ENCODE data around the gene NYNRIN. TPM values are rescaled to one million over a fixed set of nuclear protein-coding genes. Genes with fewer than 3 reads are reported as not detected.

The NYNRIN gene
- polyA plus RNA-seq, 1 donor from 2014 or later = 5.7 TPM

DNA sequence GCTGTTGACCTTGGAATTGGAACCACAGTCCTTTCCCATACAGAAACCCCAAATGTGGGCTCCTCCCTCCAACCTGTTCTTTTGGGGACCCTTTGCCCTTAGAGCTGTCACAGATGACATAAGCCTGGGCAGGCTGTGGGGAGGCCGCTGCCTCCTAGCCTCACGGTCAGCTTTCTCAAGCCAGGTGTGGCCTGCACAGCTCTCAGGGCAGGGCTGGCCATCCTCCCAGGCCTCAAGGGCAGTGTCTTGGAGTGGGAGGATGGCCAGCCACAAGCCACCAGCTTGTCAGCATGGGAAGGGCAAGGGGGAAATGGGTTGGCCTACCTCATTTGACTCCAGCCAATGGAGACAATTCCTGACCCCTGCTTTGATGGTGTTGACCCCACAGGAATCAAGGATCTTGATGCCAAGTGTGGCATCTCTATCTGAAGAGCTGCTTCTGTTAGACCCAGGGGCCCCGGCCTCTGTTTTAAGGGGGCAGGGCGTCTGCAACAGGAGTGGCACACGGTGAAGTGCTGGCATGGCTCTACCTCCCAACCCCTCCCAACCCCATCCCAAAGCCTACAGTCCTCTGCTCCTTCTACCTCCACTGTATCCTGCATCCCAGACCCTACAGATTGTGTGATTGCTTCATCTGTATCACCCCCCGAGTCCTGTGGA lies 19.2 kb downstream of the NYNRIN start:
- Histone ChIP-seq H3K9me2 (ENCODE audit: insufficient read depth, low read length) (no peaks in the 10 kb centered on the region), H3K4me2 (ENCODE audit: low read length) (no peak overlapping the region), H3K4me3 (ENCODE audit: low read length) (no peak overlapping the region), H4K20me1 (ENCODE audit: insufficient read depth) (no peaks in the 10 kb centered on the region), H3F3A (ENCODE audit: insufficient read depth, low read length, poor library complexity, severe bottlenecking) (no peaks in the 10 kb centered on the region), H3K36me3 (ENCODE audit: insufficient read depth, low read length) (no peaks in the 10 kb centered on the region), H3K27ac (ENCODE audit: low read length) (no peak overlapping the region), H3K9ac (ENCODE audit: low read length) (no peak overlapping the region), H3K79me2 (replicated peaks; ENCODE audit: insufficient read depth, low read length) (no peaks in the 10 kb centered on the region), H3K9me3 (ENCODE audit: low read length) (no peaks in the 10 kb centered on the region), H2AFZ (ENCODE audit: low read depth, low read length) (no peak overlapping the region), H3K27me3 (ENCODE audit: insufficient read depth, low read depth, low read length) (no peaks in the 10 kb centered on the region)
- TF ChIP-seq EP300 (conservative IDR thresholded peaks at IDR 0.05; ENCODE audit: poor library complexity, severe bottlenecking) (no peak), EZH2 (IDR thresholded peaks at IDR 0.05; ENCODE audit: borderline replicate concordance, insufficient read depth, low read length, poor library complexity, severe bottlenecking) (no peak), MXI1 (conservative IDR thresholded peaks at IDR 0.05; ENCODE audit: poor library complexity, severe bottlenecking) (no peak), TAF1 (IDR thresholded peaks at IDR 0.05; ENCODE audit: low read depth) (no peak), SMC3 (conservative IDR thresholded peaks at IDR 0.05; ENCODE audit: poor library complexity) (no peak), POLR2AphosphoS5 (IDR thresholded peaks at IDR 0.05) (no peak), RAD21 (conservative IDR thresholded peaks at IDR 0.05) (no peak)
- TF ChIP-seq, protein P1, sequence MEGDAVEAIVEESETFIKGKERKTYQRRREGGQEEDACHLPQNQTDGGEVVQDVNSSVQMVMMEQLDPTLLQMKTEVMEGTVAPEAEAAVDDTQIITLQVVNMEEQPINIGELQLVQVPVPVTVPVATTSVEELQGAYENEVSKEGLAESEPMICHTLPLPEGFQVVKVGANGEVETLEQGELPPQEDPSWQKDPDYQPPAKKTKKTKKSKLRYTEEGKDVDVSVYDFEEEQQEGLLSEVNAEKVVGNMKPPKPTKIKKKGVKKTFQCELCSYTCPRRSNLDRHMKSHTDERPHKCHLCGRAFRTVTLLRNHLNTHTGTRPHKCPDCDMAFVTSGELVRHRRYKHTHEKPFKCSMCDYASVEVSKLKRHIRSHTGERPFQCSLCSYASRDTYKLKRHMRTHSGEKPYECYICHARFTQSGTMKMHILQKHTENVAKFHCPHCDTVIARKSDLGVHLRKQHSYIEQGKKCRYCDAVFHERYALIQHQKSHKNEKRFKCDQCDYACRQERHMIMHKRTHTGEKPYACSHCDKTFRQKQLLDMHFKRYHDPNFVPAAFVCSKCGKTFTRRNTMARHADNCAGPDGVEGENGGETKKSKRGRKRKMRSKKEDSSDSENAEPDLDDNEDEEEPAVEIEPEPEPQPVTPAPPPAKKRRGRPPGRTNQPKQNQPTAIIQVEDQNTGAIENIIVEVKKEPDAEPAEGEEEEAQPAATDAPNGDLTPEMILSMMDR (IDR thresholded peaks at IDR 0.05; ENCODE audit: poor library complexity, severe bottlenecking) = no peak
- TF ChIP-seq, protein P2, sequence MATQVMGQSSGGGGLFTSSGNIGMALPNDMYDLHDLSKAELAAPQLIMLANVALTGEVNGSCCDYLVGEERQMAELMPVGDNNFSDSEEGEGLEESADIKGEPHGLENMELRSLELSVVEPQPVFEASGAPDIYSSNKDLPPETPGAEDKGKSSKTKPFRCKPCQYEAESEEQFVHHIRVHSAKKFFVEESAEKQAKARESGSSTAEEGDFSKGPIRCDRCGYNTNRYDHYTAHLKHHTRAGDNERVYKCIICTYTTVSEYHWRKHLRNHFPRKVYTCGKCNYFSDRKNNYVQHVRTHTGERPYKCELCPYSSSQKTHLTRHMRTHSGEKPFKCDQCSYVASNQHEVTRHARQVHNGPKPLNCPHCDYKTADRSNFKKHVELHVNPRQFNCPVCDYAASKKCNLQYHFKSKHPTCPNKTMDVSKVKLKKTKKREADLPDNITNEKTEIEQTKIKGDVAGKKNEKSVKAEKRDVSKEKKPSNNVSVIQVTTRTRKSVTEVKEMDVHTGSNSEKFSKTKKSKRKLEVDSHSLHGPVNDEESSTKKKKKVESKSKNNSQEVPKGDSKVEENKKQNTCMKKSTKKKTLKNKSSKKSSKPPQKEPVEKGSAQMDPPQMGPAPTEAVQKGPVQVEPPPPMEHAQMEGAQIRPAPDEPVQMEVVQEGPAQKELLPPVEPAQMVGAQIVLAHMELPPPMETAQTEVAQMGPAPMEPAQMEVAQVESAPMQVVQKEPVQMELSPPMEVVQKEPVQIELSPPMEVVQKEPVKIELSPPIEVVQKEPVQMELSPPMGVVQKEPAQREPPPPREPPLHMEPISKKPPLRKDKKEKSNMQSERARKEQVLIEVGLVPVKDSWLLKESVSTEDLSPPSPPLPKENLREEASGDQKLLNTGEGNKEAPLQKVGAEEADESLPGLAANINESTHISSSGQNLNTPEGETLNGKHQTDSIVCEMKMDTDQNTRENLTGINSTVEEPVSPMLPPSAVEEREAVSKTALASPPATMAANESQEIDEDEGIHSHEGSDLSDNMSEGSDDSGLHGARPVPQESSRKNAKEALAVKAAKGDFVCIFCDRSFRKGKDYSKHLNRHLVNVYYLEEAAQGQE (IDR thresholded peaks at IDR 0.05; ENCODE audit: borderline replicate concordance) = no peak

DNA sequence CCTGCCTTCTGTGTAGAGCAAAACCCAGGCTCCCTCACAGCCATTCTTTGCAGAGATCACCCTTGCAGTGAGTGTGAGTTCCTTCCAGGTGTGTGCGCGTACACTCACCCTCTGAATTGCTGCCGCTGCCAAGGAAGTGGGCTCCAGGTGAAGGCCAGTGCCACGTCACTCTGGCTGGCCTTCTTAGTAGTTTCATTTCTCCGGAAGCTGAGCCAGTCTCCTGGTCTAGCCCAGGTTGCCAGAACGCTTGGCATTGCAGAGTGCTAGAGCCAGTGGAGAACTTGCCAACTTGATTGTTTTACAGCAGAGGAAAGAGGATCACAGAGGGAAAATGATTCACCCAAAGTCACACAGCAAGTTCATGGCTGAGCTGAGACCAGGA lies 19.7 kb downstream of the NYNRIN start:
- H3K36me3 ChIP-seq (ENCODE audit: insufficient read depth, low read length) = no peaks in the 10 kb centered on the region
- no peaks in the 10 kb centered on the region for H3K9me3 ChIP-seq (ENCODE audit: low read length)
- no peaks in the 10 kb centered on the region for H3K9me2 ChIP-seq (ENCODE audit: insufficient read depth, low read length)
- H2AFZ ChIP-seq (ENCODE audit: low read depth, low read length) = no peak overlapping the region
- TF ChIP-seq RAD21 (conservative IDR thresholded peaks at IDR 0.05) (no peak), EP300 (conservative IDR thresholded peaks at IDR 0.05; ENCODE audit: poor library complexity, severe bottlenecking) (no peak), POLR2AphosphoS5 (IDR thresholded peaks at IDR 0.05) (no peak)
- TF ChIP-seq, protein P2 (IDR thresholded peaks at IDR 0.05; ENCODE audit: borderline replicate concordance) = no peak
- TF ChIP-seq, protein P1 (IDR thresholded peaks at IDR 0.05; ENCODE audit: poor library complexity, severe bottlenecking) = no peak
- no peak overlapping the region for H3K27ac ChIP-seq (ENCODE audit: low read length)
- no peaks in the 10 kb centered on the region for H3F3A ChIP-seq (ENCODE audit: insufficient read depth, low read length, poor library complexity, severe bottlenecking)
- no peaks in the 10 kb centered on the region for H3K79me2 ChIP-seq (replicated peaks; ENCODE audit: insufficient read depth, low read length)
- H3K9ac ChIP-seq (ENCODE audit: low read length) = no peak overlapping the region
- H3K27me3 ChIP-seq (ENCODE audit: insufficient read depth, low read depth, low read length) = no peaks in the 10 kb centered on the region
- H4K20me1 ChIP-seq (ENCODE audit: insufficient read depth) = no peaks in the 10 kb centered on the region
- H3K4me2 ChIP-seq (ENCODE audit: low read length) = no peak overlapping the region
- H3K4me3 ChIP-seq (ENCODE audit: low read length) = no peak overlapping the region

Measured in neural cell (in vitro differentiated cells).